Fibroblast of lung (primary cell): ENCODE data around the gene NTMT1. TPM values are rescaled to one million over a fixed set of nuclear protein-coding genes. Genes with fewer than 3 reads are reported as not detected.

Source experiments
- DNase-seq, 2 donors: peaks; one replicate each; pipeline versions ENCODE4 v3.0.0 to v3.0.0-alpha.2; 2010; ENCODE audit warnings: low read depth in 2 of 2
- H2AFZ ChIP-seq: 2 replicates; pipeline ENCODE4 v1.5.1; 2012; ENCODE audit warnings: low read length, control low read depth, inconsistent platforms
- H3K27ac ChIP-seq: 2 replicates; pipeline ENCODE4 v1.5.1; 2011; ENCODE audit warnings: low read length, control low read depth; ENCODE audit not compliant: insufficient read depth
- H3K27me3 ChIP-seq: 2 replicates; pipeline ENCODE4 v1.5.1; 2011; ENCODE audit warnings: mild to moderate bottlenecking, low read length; ENCODE audit not compliant: control insufficient read depth, insufficient read depth
- H3K36me3 ChIP-seq: 2 replicates; pipeline ENCODE4 v1.5.1; 2011; ENCODE audit warnings: low read length; ENCODE audit not compliant: control insufficient read depth, insufficient read depth
- H3K4me1 ChIP-seq: 2 replicates; pipeline ENCODE4 v1.5.1; 2011; ENCODE audit warnings: low read length; ENCODE audit not compliant: control insufficient read depth, insufficient read depth; ENCODE audit errors: extremely low read depth
- H3K4me2 ChIP-seq: 2 replicates; pipeline ENCODE4 v1.5.1; 2011; ENCODE audit warnings: low read length, control low read depth; ENCODE audit not compliant: insufficient read depth; ENCODE audit errors: extremely low read depth
- H3K4me3 ChIP-seq, 4 experiments: fragments of 200-600 bp in 1 of 4; sonication (generic) in 1 of 4; replicated peaks in 1 of 4; 2 replicates each; pipeline ENCODE4 v1.5.1; 2011 to 2016; ENCODE audit warnings: low read length in 4 of 4, low read depth in 3 of 4, mild to moderate bottlenecking in 3 of 4, control low read depth in 2 of 4, inconsistent platforms in 1 of 4, mixed read lengths in 1 of 4; ENCODE audit not compliant: insufficient read depth in 1 of 4; ENCODE audit errors: control extremely low read depth in 1 of 4
- H3K79me2 ChIP-seq: 2 replicates; pipeline ENCODE4 v1.5.1; 2012; ENCODE audit warnings: mild to moderate bottlenecking, low read length, inconsistent platforms; ENCODE audit not compliant: control insufficient read depth, insufficient read depth
- H3K9ac ChIP-seq: 2 replicates; pipeline ENCODE4 v1.5.1; 2011; ENCODE audit warnings: mild to moderate bottlenecking, low read length, control low read depth; ENCODE audit not compliant: insufficient read depth
- H3K9me3 ChIP-seq: 2 replicates; pipeline ENCODE4 v1.5.1; 2012; ENCODE audit warnings: low read depth, low read length; ENCODE audit not compliant: control insufficient read depth, insufficient read depth
- H4K20me1 ChIP-seq: 2 replicates; pipeline ENCODE4 v1.5.1; 2011; ENCODE audit warnings: low read length; ENCODE audit not compliant: control insufficient read depth, insufficient read depth; ENCODE audit errors: extremely low read depth
- EZH2 ChIP-seq: IDR thresholded peaks from 2 replicates; pipeline ENCODE4 v1.5.1; 2012; ENCODE audit warnings: low read length, control low read depth, mild to moderate bottlenecking; ENCODE audit errors: missing control alignments
- polyA plus RNA-seq, 2 donors: library from polyadenylated mRNA; depleted of rRNA in 1 of 2; stranded (reverse) in 1 of 2; unstranded in 1 of 2; fragments of >200 nt; gene quantifications; 2 replicates each; pipeline ENCODE4 v1.2.1, GENCODE V29; 2011 to 2012; ENCODE audit warnings: missing spikeins in 1 of 2
- total RNA-seq: library from RNA; depleted of rRNA; stranded (reverse); fragments of >200 nt; gene quantifications from 2 replicates; pipeline ENCODE4 v1.2.1, GENCODE V29; 2014
- TF ChIP-seq, protein P1 (sequence below), 2 donors: IDR thresholded peaks in 1 of 2; conservative IDR thresholded peaks in 1 of 2; 1 replicate in 1 of 2; 2 replicates in 1 of 2; pipeline ENCODE4 v1.5.1; 2011 to 2012; ENCODE audit warnings: low read length in 2 of 2, control low read depth in 1 of 2, inconsistent platforms in 1 of 2, low read depth in 1 of 2, mild to moderate bottlenecking in 1 of 2

The NTMT1 gene
- total and polyA plus RNA-seq, 2 donors (not counting 1 experiment from before 2014, with no cell fraction given) = 34.2 to 51.9 TPM

GRCh38 chr9:129583308-129584038, 42.5 kb upstream of the NTMT1 start:
- TF ChIP-seq EZH2 = no peak
- TF ChIP-seq, protein P1, sequence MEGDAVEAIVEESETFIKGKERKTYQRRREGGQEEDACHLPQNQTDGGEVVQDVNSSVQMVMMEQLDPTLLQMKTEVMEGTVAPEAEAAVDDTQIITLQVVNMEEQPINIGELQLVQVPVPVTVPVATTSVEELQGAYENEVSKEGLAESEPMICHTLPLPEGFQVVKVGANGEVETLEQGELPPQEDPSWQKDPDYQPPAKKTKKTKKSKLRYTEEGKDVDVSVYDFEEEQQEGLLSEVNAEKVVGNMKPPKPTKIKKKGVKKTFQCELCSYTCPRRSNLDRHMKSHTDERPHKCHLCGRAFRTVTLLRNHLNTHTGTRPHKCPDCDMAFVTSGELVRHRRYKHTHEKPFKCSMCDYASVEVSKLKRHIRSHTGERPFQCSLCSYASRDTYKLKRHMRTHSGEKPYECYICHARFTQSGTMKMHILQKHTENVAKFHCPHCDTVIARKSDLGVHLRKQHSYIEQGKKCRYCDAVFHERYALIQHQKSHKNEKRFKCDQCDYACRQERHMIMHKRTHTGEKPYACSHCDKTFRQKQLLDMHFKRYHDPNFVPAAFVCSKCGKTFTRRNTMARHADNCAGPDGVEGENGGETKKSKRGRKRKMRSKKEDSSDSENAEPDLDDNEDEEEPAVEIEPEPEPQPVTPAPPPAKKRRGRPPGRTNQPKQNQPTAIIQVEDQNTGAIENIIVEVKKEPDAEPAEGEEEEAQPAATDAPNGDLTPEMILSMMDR (conservative IDR thresholded peaks at IDR 0.05 in 1 of 2, IDR thresholded peaks at IDR 0.05 in 1 of 2; ENCODE audit: low read depth in 1 of 2, low read length in 2 of 2) = no peak
- Histone ChIP-seq H3K36me3 (no peaks in the 10 kb centered on the region), H3K9me3 (no peaks in the 10 kb centered on the region), H3K79me2 (no peaks in the 10 kb centered on the region), H3K4me1 (peaks cover 2% of the 10 kb centered on the region), H4K20me1 (no peaks in the 10 kb centered on the region), H2AFZ (no peak overlapping the region), H3K4me2 (no peak overlapping the region), H3K27ac (no peak overlapping the region), H3K9ac (no peak overlapping the region), H3K4me3 (no peak overlapping the region), H3K27me3 (no peaks in the 10 kb centered on the region)
- DNase-seq = peak in 1 of 2 donors; percentile 46

- no peak overlapping the region for H3K9ac ChIP-seq
- no peaks in the 10 kb centered on the region for H3K9me3 ChIP-seq
- H3K27me3 ChIP-seq = no peaks in the 10 kb centered on the region
- H3K4me1 ChIP-seq = peaks cover 2% of the 10 kb centered on the region
- DNase-seq = peak; percentile 76 to 91
- no peaks in the 10 kb centered on the region for H4K20me1 ChIP-seq
- no peak overlapping the region for H3K4me3 ChIP-seq
- no peaks in the 10 kb centered on the region for H3K79me2 ChIP-seq
- H3K27ac ChIP-seq = no peak overlapping the region
- peak overlapping the region; percentile 6 for H2AFZ ChIP-seq
- H3K36me3 ChIP-seq = no peaks in the 10 kb centered on the region
- TF ChIP-seq, protein P1 (conservative IDR thresholded peaks at IDR 0.05 in 1 of 2, IDR thresholded peaks at IDR 0.05 in 1 of 2; ENCODE audit: low read depth in 1 of 2, low read length in 2 of 2) = no peak
- TF ChIP-seq EZH2 = no peak
- H3K4me2 ChIP-seq = no peak overlapping the region
Observed at GRCh38 chr9:129584136-129584535, 41.8 kb upstream of the NTMT1 start.

- H2AFZ ChIP-seq = no peak overlapping the region
- H3K27ac ChIP-seq = no peak overlapping the region
- no peak overlapping the region for H3K4me3 ChIP-seq
- H3K36me3 ChIP-seq = no peaks in the 10 kb centered on the region
- no peaks in the 10 kb centered on the region for H3K9me3 ChIP-seq
- no peaks in the 10 kb centered on the region for H4K20me1 ChIP-seq
- TF ChIP-seq, protein P1 (conservative IDR thresholded peaks at IDR 0.05 in 1 of 2, IDR thresholded peaks at IDR 0.05 in 1 of 2; ENCODE audit: low read depth in 1 of 2, low read length in 2 of 2) = no peak
- TF ChIP-seq EZH2 = no peak
- H3K4me2 ChIP-seq = no peak overlapping the region
- no peaks in the 10 kb centered on the region for H3K27me3 ChIP-seq
- peaks cover 2% of the 10 kb centered on the region for H3K4me1 ChIP-seq
- no peaks in the 10 kb centered on the region for H3K79me2 ChIP-seq
- DNase-seq = no peak
- H3K9ac ChIP-seq = no peak overlapping the region
Observed at GRCh38 chr9:129585352-129585751, 40.6 kb upstream of the NTMT1 start.
